ENCODE data around the gene IL36RN. TPM values are rescaled to one million over a fixed set of nuclear protein-coding genes. Genes with fewer than 3 reads are reported as not detected.
"Not testable (repeated sequence)": the region's sequence is repeated elsewhere in the genome, so short reads cannot be mapped to it uniquely, and the experiment has no call there.

Gene IL36RN
- total RNA-seq, 2 experiments from 2014 or later = not detected

- CTCF ChIA-PET (ENCODE audit: unreplicated experiment) = no interaction called here
- no TSS peak for BruUV-seq (replicated peaks)
These were observed 34.0 kb downstream of the IL36RN start for GRCh38 chr2:113092864-113093612.

GRCh38 chr2:113093613-113093977 lies 34.6 kb downstream of the IL36RN start:
- no peak for TF ChIP-seq EZH2phosphoT487 (IDR thresholded peaks at IDR 0.05; ENCODE audit: borderline replicate concordance, low read depth, low read length)
- no peak for TF ChIP-seq CTCF (conservative IDR thresholded peaks at IDR 0.05; ENCODE audit: low read length)
- Histone ChIP-seq H3K4me1 (ENCODE audit: insufficient read depth, low read length, poor library complexity, severe bottlenecking) (no peaks in the 10 kb centered on the region), H3K4me2 (ENCODE audit: low read length) (no peak overlapping the region), H3K9me3 (ENCODE audit: low read length) (no peaks in the 10 kb centered on the region), H3K9me2 (ENCODE audit: insufficient read depth, low read length) (no peaks in the 10 kb centered on the region), H3K4me3 (ENCODE audit: low read depth, low read length, poor library complexity, severe bottlenecking) (no peak overlapping the region), H3K79me2 (ENCODE audit: insufficient read depth, low read depth, low read length) (no peaks in the 10 kb centered on the region), H3K27ac (ENCODE audit: low read depth, low read length, poor library complexity, severe bottlenecking) (no peak overlapping the region), H3K36me3 (ENCODE audit: insufficient read depth, low read length) (no peaks in the 10 kb centered on the region), H4K20me1 (ENCODE audit: insufficient read depth, low read length) (no peaks in the 10 kb centered on the region), H2AFZ (ENCODE audit: low read length) (no peak overlapping the region)
- no peak for DNase-seq (ENCODE audit: low spot score)
- ChIA-PET CTCF (ENCODE audit: unreplicated experiment) (no interaction called here), POLR2A (interaction anchor here (0.8 kb wide), 1 partner anchor 11 kb away, joined by 3 read pairs; no protein-coding TSS in a partner anchor)
- BruUV-seq (replicated peaks) = no TSS peak
- intact Hi-C loops (cut with micrococcal nuclease; ENCODE audit: unreplicated experiment) = no loop called here

More at GRCh38 chr2:113092864-113093612, 34.0 kb downstream of the IL36RN start:
- intact Hi-C loops (cut with micrococcal nuclease; ENCODE audit: unreplicated experiment) = no loop called here
- H2AFZ ChIP-seq (ENCODE audit: low read length) = no peak overlapping the region
- H4K20me1 ChIP-seq (ENCODE audit: insufficient read depth, low read length) = no peaks in the 10 kb centered on the region
- H3K36me3 ChIP-seq (ENCODE audit: insufficient read depth, low read length) = no peaks in the 10 kb centered on the region
- H3K9me2 ChIP-seq (ENCODE audit: insufficient read depth, low read length) = no peaks in the 10 kb centered on the region
- TF ChIP-seq EZH2phosphoT487 (IDR thresholded peaks at IDR 0.05; ENCODE audit: borderline replicate concordance, low read depth, low read length) (no peak), CTCF (conservative IDR thresholded peaks at IDR 0.05; ENCODE audit: low read length) (no peak)
- H3K79me2 ChIP-seq (ENCODE audit: insufficient read depth, low read depth, low read length) = no peaks in the 10 kb centered on the region
- H3K4me3 ChIP-seq (ENCODE audit: low read depth, low read length, poor library complexity, severe bottlenecking) = no peak overlapping the region
- no peaks in the 10 kb centered on the region for H3K9me3 ChIP-seq (ENCODE audit: low read length)
- no peak overlapping the region for H3K27ac ChIP-seq (ENCODE audit: low read depth, low read length, poor library complexity, severe bottlenecking)
- POLR2A ChIA-PET = interaction anchor here (0.8 kb wide), 1 partner anchor 10 kb away, joined by 3 read pairs; no protein-coding TSS in a partner anchor
- no peaks in the 10 kb centered on the region for H3K4me1 ChIP-seq (ENCODE audit: insufficient read depth, low read length, poor library complexity, severe bottlenecking)
- no peak for DNase-seq (ENCODE audit: low spot score)
- no peak overlapping the region for H3K4me2 ChIP-seq (ENCODE audit: low read length)

GRCh38 chr2:113096306-113096705 lies 37.3 kb downstream of the IL36RN start:
- H3K4me2 ChIP-seq (ENCODE audit: low read length); DNase-seq (ENCODE audit: low spot score); H4K20me1 ChIP-seq (ENCODE audit: insufficient read depth, low read length); BruUV-seq (replicated peaks); H3K79me2 ChIP-seq (ENCODE audit: insufficient read depth, low read depth, low read length); H3K4me1 ChIP-seq (ENCODE audit: insufficient read depth, low read length, poor library complexity, severe bottlenecking); CTCF ChIA-PET (ENCODE audit: unreplicated experiment); H3K9me3 ChIP-seq (ENCODE audit: low read length); H3K9me2 ChIP-seq (ENCODE audit: insufficient read depth, low read length); H2AFZ ChIP-seq (ENCODE audit: low read length); H3K4me3 ChIP-seq (ENCODE audit: low read depth, low read length, poor library complexity, severe bottlenecking); intact Hi-C loops (cut with micrococcal nuclease; ENCODE audit: unreplicated experiment); H3K36me3 ChIP-seq (ENCODE audit: insufficient read depth, low read length); POLR2A ChIA-PET; H3K27ac ChIP-seq (ENCODE audit: low read depth, low read length, poor library complexity, severe bottlenecking): not testable (repeated sequence)

GRCh38 chr2:113096842-113097618 lies 38.0 kb downstream of the IL36RN start:
- H3K9me3 ChIP-seq (ENCODE audit: low read length); H3K9me2 ChIP-seq (ENCODE audit: insufficient read depth, low read length); H3K4me3 ChIP-seq (ENCODE audit: low read depth, low read length, poor library complexity, severe bottlenecking); H3K4me1 ChIP-seq (ENCODE audit: insufficient read depth, low read length, poor library complexity, severe bottlenecking); H3K79me2 ChIP-seq (ENCODE audit: insufficient read depth, low read depth, low read length); H2AFZ ChIP-seq (ENCODE audit: low read length); H3K36me3 ChIP-seq (ENCODE audit: insufficient read depth, low read length); H3K27ac ChIP-seq (ENCODE audit: low read depth, low read length, poor library complexity, severe bottlenecking); intact Hi-C loops (cut with micrococcal nuclease; ENCODE audit: unreplicated experiment); H3K4me2 ChIP-seq (ENCODE audit: low read length); DNase-seq (ENCODE audit: low spot score); H4K20me1 ChIP-seq (ENCODE audit: insufficient read depth, low read length); CTCF ChIA-PET (ENCODE audit: unreplicated experiment); BruUV-seq (replicated peaks): not testable (repeated sequence)
- POLR2A ChIA-PET = interaction anchor here (1.2 kb wide), 1 partner anchor 17 kb away, joined by 3 read pairs; no protein-coding TSS in a partner anchor

Measured in OCI-LY7 (cell line).